Measurements from ENCODE around the gene FUT6.
A peak's percentile ranks its signal among the peaks of the same experiment; 100 is the strongest.
"Not testable (repeated sequence)": the region's sequence is repeated elsewhere in the genome, so short reads cannot be mapped to it uniquely, and the experiment has no call there.

FUT6 gene, protein sequence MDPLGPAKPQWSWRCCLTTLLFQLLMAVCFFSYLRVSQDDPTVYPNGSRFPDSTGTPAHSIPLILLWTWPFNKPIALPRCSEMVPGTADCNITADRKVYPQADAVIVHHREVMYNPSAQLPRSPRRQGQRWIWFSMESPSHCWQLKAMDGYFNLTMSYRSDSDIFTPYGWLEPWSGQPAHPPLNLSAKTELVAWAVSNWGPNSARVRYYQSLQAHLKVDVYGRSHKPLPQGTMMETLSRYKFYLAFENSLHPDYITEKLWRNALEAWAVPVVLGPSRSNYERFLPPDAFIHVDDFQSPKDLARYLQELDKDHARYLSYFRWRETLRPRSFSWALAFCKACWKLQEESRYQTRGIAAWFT

GRCh38 chr19:5839065-5840017, at the start of gene FUT6:
Gene FUT6 (minus strand): TSS chr19:5839702. CDS start chr19:5832567, 7,135 bp downstream.
- Histone ChIP-seq H3K4me3 (ENCODE audit: low read length, poor library complexity, severe bottlenecking) (no peak within 1 kb of the TSS), H3K9me2 (replicated peaks; ENCODE audit: low read depth, low read length) (no peaks in the 10 kb centered on the region), H3K36me3 (ENCODE audit: insufficient read depth, low read length) (no peaks in the 10 kb centered on the region), H3K27me3 (ENCODE audit: insufficient read depth, low read length, poor library complexity, severe bottlenecking) (no peaks in the 10 kb centered on the region), H2AFZ (ENCODE audit: low read length) (peak within 1 kb of the TSS; percentile 76), H3K9ac (ENCODE audit: low read depth, low read length, poor library complexity, severe bottlenecking) (peak within 1 kb of the TSS; percentile 64), H3K79me2 (ENCODE audit: insufficient read depth, low read length) (no peaks in the 10 kb centered on the region), H3K4me1 (ENCODE audit: insufficient read depth, low read length, poor library complexity, severe bottlenecking) (peaks cover 13% of the 10 kb centered on the region), H3F3A (ENCODE audit: low read depth) (no peaks in the 10 kb centered on the region), H4K20me1 (ENCODE audit: insufficient read depth, low read length, poor library complexity, severe bottlenecking) (no peaks in the 10 kb centered on the region), H3K9me3 (ENCODE audit: insufficient read depth, low read depth, low read length) (no peaks in the 10 kb centered on the region), H3K4me2 (ENCODE audit: low read depth, low read length, poor library complexity, severe bottlenecking) (peak within 1 kb of the TSS; percentile 57)
- TF ChIP-seq EZH2phosphoT487 (IDR thresholded peaks at IDR 0.05; ENCODE audit: borderline replicate concordance): no peak
- TF ChIP-seq, protein P1, sequence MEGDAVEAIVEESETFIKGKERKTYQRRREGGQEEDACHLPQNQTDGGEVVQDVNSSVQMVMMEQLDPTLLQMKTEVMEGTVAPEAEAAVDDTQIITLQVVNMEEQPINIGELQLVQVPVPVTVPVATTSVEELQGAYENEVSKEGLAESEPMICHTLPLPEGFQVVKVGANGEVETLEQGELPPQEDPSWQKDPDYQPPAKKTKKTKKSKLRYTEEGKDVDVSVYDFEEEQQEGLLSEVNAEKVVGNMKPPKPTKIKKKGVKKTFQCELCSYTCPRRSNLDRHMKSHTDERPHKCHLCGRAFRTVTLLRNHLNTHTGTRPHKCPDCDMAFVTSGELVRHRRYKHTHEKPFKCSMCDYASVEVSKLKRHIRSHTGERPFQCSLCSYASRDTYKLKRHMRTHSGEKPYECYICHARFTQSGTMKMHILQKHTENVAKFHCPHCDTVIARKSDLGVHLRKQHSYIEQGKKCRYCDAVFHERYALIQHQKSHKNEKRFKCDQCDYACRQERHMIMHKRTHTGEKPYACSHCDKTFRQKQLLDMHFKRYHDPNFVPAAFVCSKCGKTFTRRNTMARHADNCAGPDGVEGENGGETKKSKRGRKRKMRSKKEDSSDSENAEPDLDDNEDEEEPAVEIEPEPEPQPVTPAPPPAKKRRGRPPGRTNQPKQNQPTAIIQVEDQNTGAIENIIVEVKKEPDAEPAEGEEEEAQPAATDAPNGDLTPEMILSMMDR (conservative IDR thresholded peaks at IDR 0.05; ENCODE audit: low read length): no peak

DNA sequence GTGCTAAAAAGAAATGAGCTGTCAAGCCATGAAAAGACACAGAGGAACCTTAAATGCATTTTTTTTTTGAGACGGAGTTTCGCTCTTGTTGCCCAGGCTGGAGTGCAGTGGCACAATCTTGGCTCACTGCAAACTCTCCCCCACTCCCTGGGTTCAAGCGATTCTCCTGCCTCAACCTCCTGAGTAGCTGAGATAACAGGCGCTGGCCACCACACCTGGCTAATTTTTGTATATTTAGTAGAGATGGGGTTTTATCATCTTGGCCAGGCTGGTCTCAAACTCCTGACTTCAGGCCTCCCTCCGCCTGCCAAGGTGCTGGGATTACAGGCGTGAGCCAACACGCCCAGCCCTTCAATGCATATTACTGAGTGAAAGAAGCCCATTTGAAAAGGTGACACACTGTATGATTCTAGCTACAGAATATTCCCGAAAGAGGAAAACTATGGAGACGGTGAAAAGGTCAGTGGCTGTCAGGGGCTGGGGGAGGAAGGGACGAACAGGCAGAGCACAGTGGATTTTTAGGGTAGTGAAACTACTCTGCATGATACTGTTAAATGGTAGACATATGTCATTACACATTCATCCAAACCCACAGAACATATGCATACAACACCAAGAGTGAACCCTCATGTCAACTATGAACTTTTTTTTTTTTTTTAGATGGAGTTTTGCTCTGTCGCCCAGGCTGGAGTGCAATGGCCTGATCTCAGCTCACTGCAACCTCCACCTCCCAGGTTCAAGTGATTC, 44.7 kb upstream of the FUT6 start:
- H3K27me3 ChIP-seq (ENCODE audit: insufficient read depth, low read length, poor library complexity, severe bottlenecking): not testable (repeated sequence)

GRCh38 chr19:5883157-5883873, 43.8 kb upstream of the FUT6 start:
- not testable (repeated sequence) for H3K36me3 ChIP-seq (ENCODE audit: insufficient read depth, low read length); H3F3A ChIP-seq (ENCODE audit: low read depth); H3K79me2 ChIP-seq (ENCODE audit: insufficient read depth, low read length); H3K27me3 ChIP-seq (ENCODE audit: insufficient read depth, low read length, poor library complexity, severe bottlenecking); H3K9ac ChIP-seq (ENCODE audit: low read depth, low read length, poor library complexity, severe bottlenecking); H3K4me3 ChIP-seq (ENCODE audit: low read length, poor library complexity, severe bottlenecking); H3K4me1 ChIP-seq (ENCODE audit: insufficient read depth, low read length, poor library complexity, severe bottlenecking); H4K20me1 ChIP-seq (ENCODE audit: insufficient read depth, low read length, poor library complexity, severe bottlenecking); H3K9me3 ChIP-seq (ENCODE audit: insufficient read depth, low read depth, low read length); H3K9me2 ChIP-seq (replicated peaks; ENCODE audit: low read depth, low read length); H2AFZ ChIP-seq (ENCODE audit: low read length); H3K4me2 ChIP-seq (ENCODE audit: low read depth, low read length, poor library complexity, severe bottlenecking)

More for the DNA sequence above, 44.7 kb upstream of the FUT6 start:
- H3F3A ChIP-seq (ENCODE audit: low read depth); H3K9me3 ChIP-seq (ENCODE audit: insufficient read depth, low read depth, low read length); H3K4me1 ChIP-seq (ENCODE audit: insufficient read depth, low read length, poor library complexity, severe bottlenecking); H3K79me2 ChIP-seq (ENCODE audit: insufficient read depth, low read length); H3K4me2 ChIP-seq (ENCODE audit: low read depth, low read length, poor library complexity, severe bottlenecking); H3K36me3 ChIP-seq (ENCODE audit: insufficient read depth, low read length); H4K20me1 ChIP-seq (ENCODE audit: insufficient read depth, low read length, poor library complexity, severe bottlenecking); H3K4me3 ChIP-seq (ENCODE audit: low read length, poor library complexity, severe bottlenecking); H3K9ac ChIP-seq (ENCODE audit: low read depth, low read length, poor library complexity, severe bottlenecking); H2AFZ ChIP-seq (ENCODE audit: low read length); H3K9me2 ChIP-seq (replicated peaks; ENCODE audit: low read depth, low read length): not testable (repeated sequence)

Data from Loucy (cell line).